ENCODE measurements around the gene RIN3.

GRCh38 chr14:92680781-92681650 lies 167.4 kb downstream of the RIN3 start:
- TF ChIP-seq, protein P1, sequence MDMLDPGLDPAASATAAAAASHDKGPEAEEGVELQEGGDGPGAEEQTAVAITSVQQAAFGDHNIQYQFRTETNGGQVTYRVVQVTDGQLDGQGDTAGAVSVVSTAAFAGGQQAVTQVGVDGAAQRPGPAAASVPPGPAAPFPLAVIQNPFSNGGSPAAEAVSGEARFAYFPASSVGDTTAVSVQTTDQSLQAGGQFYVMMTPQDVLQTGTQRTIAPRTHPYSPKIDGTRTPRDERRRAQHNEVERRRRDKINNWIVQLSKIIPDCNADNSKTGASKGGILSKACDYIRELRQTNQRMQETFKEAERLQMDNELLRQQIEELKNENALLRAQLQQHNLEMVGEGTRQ (IDR thresholded peaks at IDR 0.05; ENCODE audit: borderline replicate concordance, low read depth, low read length), result no peak
- TF ChIP-seq, protein P2, sequence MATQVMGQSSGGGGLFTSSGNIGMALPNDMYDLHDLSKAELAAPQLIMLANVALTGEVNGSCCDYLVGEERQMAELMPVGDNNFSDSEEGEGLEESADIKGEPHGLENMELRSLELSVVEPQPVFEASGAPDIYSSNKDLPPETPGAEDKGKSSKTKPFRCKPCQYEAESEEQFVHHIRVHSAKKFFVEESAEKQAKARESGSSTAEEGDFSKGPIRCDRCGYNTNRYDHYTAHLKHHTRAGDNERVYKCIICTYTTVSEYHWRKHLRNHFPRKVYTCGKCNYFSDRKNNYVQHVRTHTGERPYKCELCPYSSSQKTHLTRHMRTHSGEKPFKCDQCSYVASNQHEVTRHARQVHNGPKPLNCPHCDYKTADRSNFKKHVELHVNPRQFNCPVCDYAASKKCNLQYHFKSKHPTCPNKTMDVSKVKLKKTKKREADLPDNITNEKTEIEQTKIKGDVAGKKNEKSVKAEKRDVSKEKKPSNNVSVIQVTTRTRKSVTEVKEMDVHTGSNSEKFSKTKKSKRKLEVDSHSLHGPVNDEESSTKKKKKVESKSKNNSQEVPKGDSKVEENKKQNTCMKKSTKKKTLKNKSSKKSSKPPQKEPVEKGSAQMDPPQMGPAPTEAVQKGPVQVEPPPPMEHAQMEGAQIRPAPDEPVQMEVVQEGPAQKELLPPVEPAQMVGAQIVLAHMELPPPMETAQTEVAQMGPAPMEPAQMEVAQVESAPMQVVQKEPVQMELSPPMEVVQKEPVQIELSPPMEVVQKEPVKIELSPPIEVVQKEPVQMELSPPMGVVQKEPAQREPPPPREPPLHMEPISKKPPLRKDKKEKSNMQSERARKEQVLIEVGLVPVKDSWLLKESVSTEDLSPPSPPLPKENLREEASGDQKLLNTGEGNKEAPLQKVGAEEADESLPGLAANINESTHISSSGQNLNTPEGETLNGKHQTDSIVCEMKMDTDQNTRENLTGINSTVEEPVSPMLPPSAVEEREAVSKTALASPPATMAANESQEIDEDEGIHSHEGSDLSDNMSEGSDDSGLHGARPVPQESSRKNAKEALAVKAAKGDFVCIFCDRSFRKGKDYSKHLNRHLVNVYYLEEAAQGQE (IDR thresholded peaks at IDR 0.05; ENCODE audit: low read depth, low read length), result no peak
- TF ChIP-seq POLR2AphosphoS5 (IDR thresholded peaks at IDR 0.05; ENCODE audit: low read length) (no peak), POLR2A (IDR thresholded peaks at IDR 0.05; ENCODE audit: low read depth, low read length) (no peak), ATF3 (IDR thresholded peaks at IDR 0.05; ENCODE audit: borderline replicate concordance, extremely low read depth, low read depth, low read length) (no peak)
